Measurements from ENCODE around the gene KCNN4.
"Not testable (repeated sequence)": the region's sequence is repeated elsewhere in the genome, so short reads cannot be mapped to it uniquely, and the experiment has no call there.

The KCNN4 gene

GRCh38 chr19:43780706-43781525 lies at the start of gene KCNN4:
KCNN4 (minus strand) TSS chr19:43780973; CDS start chr19:43780861, 112 bp downstream.
- Histone ChIP-seq H3K4me1 (ENCODE audit: insufficient read depth, insufficient read length) (peaks cover 6% of the 10 kb centered on the region), H3K36me3 (ENCODE audit: insufficient read depth, insufficient read length, low read length) (no peaks in the 10 kb centered on the region), H3K27me3 (ENCODE audit: insufficient read depth, insufficient read length) (peaks cover 12% of the 10 kb centered on the region), H3K4me3 (ENCODE audit: insufficient read length, low read depth) (no peak within 1 kb of the TSS), H3K9ac (ENCODE audit: insufficient read length, low read depth) (peak within 1 kb of the TSS; percentile 25), H3K9me3 (ENCODE audit: insufficient read depth, low read length) (no peaks in the 10 kb centered on the region)
- TF ChIP-seq YY1 (IDR thresholded peaks at IDR 0.05; ENCODE audit: insufficient read depth, insufficient read length) (no peak), SUZ12 (IDR thresholded peaks at IDR 0.05; ENCODE audit: extremely low read depth, insufficient read depth, insufficient read length) (no peak), ZNF274 (IDR thresholded peaks at IDR 0.05; ENCODE audit: low read depth, low read length) (no peak)
- DNase-seq (ENCODE audit: low read depth, low spot score) = no peak

- 0 out of 2 replicates have a peak, but pooled peaks cover 3% of the 10 kb centered on the region for H3K9me3 ChIP-seq (ENCODE audit: insufficient read depth, low read length)
- no peaks in the 10 kb centered on the region for H3K4me1 ChIP-seq (ENCODE audit: insufficient read depth, insufficient read length)
- H3K27me3 ChIP-seq (ENCODE audit: insufficient read depth, insufficient read length) = no peaks in the 10 kb centered on the region
- DNase-seq (ENCODE audit: low read depth, low spot score) = peak; percentile 80
- TF ChIP-seq YY1 (IDR thresholded peaks at IDR 0.05; ENCODE audit: insufficient read depth, insufficient read length) = no peak
- TF ChIP-seq ZNF274 (IDR thresholded peaks at IDR 0.05; ENCODE audit: low read depth, low read length) = no peak
- no peak for TF ChIP-seq SUZ12 (IDR thresholded peaks at IDR 0.05; ENCODE audit: extremely low read depth, insufficient read depth, insufficient read length)
- peak within 1 kb of the TSS; percentile 70 for H3K9ac ChIP-seq (ENCODE audit: insufficient read length, low read depth)
- peak within 1 kb of the TSS; percentile 71 for H3K4me3 ChIP-seq (ENCODE audit: insufficient read length, low read depth)
- H3K36me3 ChIP-seq (ENCODE audit: insufficient read depth, insufficient read length, low read length) = peaks cover 20% of the 10 kb centered on the region
These were observed 46.3 kb upstream of the KCNN4 start, which contains the start of gene ZNF283 for GRCh38 chr19:43826787-43827754. ZNF283 (plus strand) TSS chr19:43827321; CDS start chr19:43833505, 6,184 bp downstream.

DNA sequence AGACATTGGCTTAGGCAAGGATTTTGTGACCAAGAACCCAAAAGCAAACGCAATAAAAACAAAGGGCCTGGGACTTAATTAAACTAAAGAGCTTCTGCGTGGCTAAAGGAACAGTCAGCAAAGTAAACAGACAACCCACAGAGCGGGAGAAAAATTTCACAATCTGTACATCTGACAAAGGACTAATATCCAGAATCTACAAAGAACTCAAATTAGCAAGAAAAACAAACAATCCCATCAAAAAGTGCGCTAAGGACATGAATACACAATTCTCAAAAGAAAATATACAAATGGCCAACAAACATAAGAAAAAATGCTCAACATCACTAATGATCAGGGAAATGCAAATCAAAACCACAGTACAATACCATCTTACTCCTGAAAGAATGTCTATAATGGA lies 43.8 kb upstream of the KCNN4 start:
- not testable (repeated sequence) for H3K9ac ChIP-seq (ENCODE audit: insufficient read length, low read depth); H3K9me3 ChIP-seq (ENCODE audit: insufficient read depth, low read length); H3K4me3 ChIP-seq (ENCODE audit: insufficient read length, low read depth); H3K4me1 ChIP-seq (ENCODE audit: insufficient read depth, insufficient read length); DNase-seq (ENCODE audit: low read depth, low spot score)
- H3K27me3 ChIP-seq (ENCODE audit: insufficient read depth, insufficient read length) = peaks cover 15% of the 10 kb centered on the region
- peaks cover 12% of the 10 kb centered on the region for H3K36me3 ChIP-seq (ENCODE audit: insufficient read depth, insufficient read length, low read length)

- peaks cover 15% of the 10 kb centered on the region for H3K27me3 ChIP-seq (ENCODE audit: insufficient read depth, insufficient read length)
- H3K4me3 ChIP-seq (ENCODE audit: insufficient read length, low read depth); H3K4me1 ChIP-seq (ENCODE audit: insufficient read depth, insufficient read length); H3K9ac ChIP-seq (ENCODE audit: insufficient read length, low read depth); DNase-seq (ENCODE audit: low read depth, low spot score): not testable (repeated sequence)
- peaks cover 10% of the 10 kb centered on the region for H3K36me3 ChIP-seq (ENCODE audit: insufficient read depth, insufficient read length, low read length)
- peaks cover 11% of the 10 kb centered on the region; the same call in 1 of the 2 replicates for H3K9me3 ChIP-seq (ENCODE audit: insufficient read depth, low read length)
These were observed 43.1 kb upstream of the KCNN4 start for GRCh38 chr19:43823856-43824255.

GRCh38 chr19:43820884-43821215 lies 40.1 kb upstream of the KCNN4 start:
- peaks cover 15% of the 10 kb centered on the region for H3K27me3 ChIP-seq (ENCODE audit: insufficient read depth, insufficient read length)
- TF ChIP-seq YY1 (IDR thresholded peaks at IDR 0.05; ENCODE audit: insufficient read depth, insufficient read length) = no peak
- TF ChIP-seq ZNF274 (IDR thresholded peaks at IDR 0.05; ENCODE audit: low read depth, low read length) = no peak
- TF ChIP-seq SUZ12 (IDR thresholded peaks at IDR 0.05; ENCODE audit: extremely low read depth, insufficient read depth, insufficient read length) = no peak
- H3K9ac ChIP-seq (ENCODE audit: insufficient read length, low read depth) = no peak overlapping the region

DNA sequence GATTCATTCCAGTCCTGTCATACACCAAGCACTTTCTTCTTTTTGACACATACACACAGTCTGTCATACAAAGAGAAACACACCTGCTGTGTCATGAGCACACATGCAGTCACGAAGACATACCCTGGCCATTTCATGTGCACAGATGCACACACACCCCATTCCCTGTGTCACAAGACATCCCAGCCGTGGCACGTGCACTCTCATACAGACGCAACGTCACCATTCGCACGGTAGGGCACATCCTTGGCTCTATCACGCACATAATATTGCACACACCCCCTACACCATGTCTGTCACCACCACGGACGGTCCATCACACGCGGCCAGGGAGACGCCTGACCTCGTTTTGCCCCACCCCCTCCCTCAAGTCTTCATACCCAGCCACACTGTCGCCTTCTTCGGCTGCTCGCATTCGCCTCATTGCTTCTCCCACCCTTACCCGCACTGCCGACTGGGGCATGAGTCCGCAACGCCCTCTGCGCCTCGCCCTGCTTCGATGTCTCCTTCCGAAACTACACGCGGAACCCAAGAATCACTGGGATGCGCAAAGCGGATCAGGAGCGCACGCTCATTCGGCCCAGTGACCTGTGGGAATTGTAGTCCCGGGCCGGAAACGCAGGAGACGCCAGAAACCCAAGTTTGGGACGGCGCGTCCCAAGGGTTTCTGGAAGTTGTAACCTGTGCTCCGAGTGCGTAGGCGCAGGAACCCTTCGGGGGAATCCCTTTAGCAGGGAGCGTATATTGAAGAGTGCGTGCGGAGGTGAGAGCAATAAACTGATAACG lies 39.5 kb upstream of the KCNN4 start:
- Histone ChIP-seq H3K27me3 (ENCODE audit: insufficient read depth, insufficient read length) (peaks cover 15% of the 10 kb centered on the region), H3K4me1 (ENCODE audit: insufficient read depth, insufficient read length) (no peaks in the 10 kb centered on the region), H3K4me3 (ENCODE audit: insufficient read length, low read depth) (peak overlapping the region; percentile 53), H3K9ac (ENCODE audit: insufficient read length, low read depth) (peak overlapping the region; percentile 61), H3K9me3 (ENCODE audit: insufficient read depth, low read length) (peaks cover 9% of the 10 kb centered on the region; the same call in 1 of the 2 replicates), H3K36me3 (ENCODE audit: insufficient read depth, insufficient read length, low read length) (no peaks in the 10 kb centered on the region)
- DNase-seq (ENCODE audit: low read depth, low spot score) = peak; percentile 23
- TF ChIP-seq YY1 (IDR thresholded peaks at IDR 0.05; ENCODE audit: insufficient read depth, insufficient read length) = no peak
- no peak for TF ChIP-seq SUZ12 (IDR thresholded peaks at IDR 0.05; ENCODE audit: extremely low read depth, insufficient read depth, insufficient read length)
- TF ChIP-seq ZNF274 (IDR thresholded peaks at IDR 0.05; ENCODE audit: low read depth, low read length) = no peak

More at GRCh38 chr19:43820884-43821215, 40.1 kb upstream of the KCNN4 start:
- DNase-seq (ENCODE audit: low read depth, low spot score) = no peak
- peak overlapping the region; percentile 53 for H3K4me3 ChIP-seq (ENCODE audit: insufficient read length, low read depth)
- H3K9me3 ChIP-seq (ENCODE audit: insufficient read depth, low read length) = peaks cover 9% of the 10 kb centered on the region; the same call in 1 of the 2 replicates
- H3K36me3 ChIP-seq (ENCODE audit: insufficient read depth, insufficient read length, low read length) = no peaks in the 10 kb centered on the region
- H3K4me1 ChIP-seq (ENCODE audit: insufficient read depth, insufficient read length) = no peaks in the 10 kb centered on the region
